HG03457 (cell line): ENCODE measurements around the gene TRIM34.
"Not testable (repeated sequence)": the region's sequence is repeated elsewhere in the genome, so short reads cannot be mapped to it uniquely, and the experiment has no call there.

Experiments
- ATAC-seq: cut with Tn5 transposase; IDR thresholded peaks from one replicate; pipeline ENCODE4 v1.9.1; 2021; ENCODE audit warnings: moderate number of reproducible peaks; ENCODE audit not compliant: unreplicated experiment

The TRIM34 gene

GRCh38 chr11:5624489-5625279, at the start of gene TRIM34:
Gene TRIM34 (plus strand): TSS chr11:5625001. CDS start chr11:5632332, 7,331 bp downstream.
- peak; percentile 97 for ATAC-seq

- no peak for ATAC-seq
Observed at GRCh38 chr11:5575152-5575551, 49.6 kb upstream of the TRIM34 start.

- no peak for ATAC-seq
Observed at GRCh38 chr11:5577101-5577500, 47.7 kb upstream of the TRIM34 start.

- ATAC-seq, result no peak
Observed at GRCh38 chr11:5580577-5580976, 44.2 kb upstream of the TRIM34 start, which contains the start of gene OR52B6. Gene OR52B6 (plus strand): TSS chr11:5580877. CDS start chr11:5580877, 0 bp downstream.

- no peak for ATAC-seq
Observed at GRCh38 chr11:5581014-5581413, 43.8 kb upstream of the TRIM34 start.

- not testable (repeated sequence) for ATAC-seq
Observed at GRCh38 chr11:5584458-5584857, 40.3 kb upstream of the TRIM34 start.

- ATAC-seq, result not testable (repeated sequence)
Observed at GRCh38 chr11:5589906-5590305, 34.9 kb upstream of the TRIM34 start.

GRCh38 chr11:5591613-5592012, 33.2 kb upstream of the TRIM34 start:
- ATAC-seq, result no peak

GRCh38 chr11:5592615-5593014, 32.2 kb upstream of the TRIM34 start:
- ATAC-seq, result no peak

- no peak for ATAC-seq
Observed at GRCh38 chr11:5593146-5593545, 31.7 kb upstream of the TRIM34 start.

- ATAC-seq, result no peak
Observed at GRCh38 chr11:5596607-5597201, 28.1 kb upstream of the TRIM34 start, which contains the start of gene TRIM6. Gene TRIM6 (plus strand): TSS chr11:5596637. CDS start chr11:5596898, 261 bp downstream.

- no peak for ATAC-seq
Observed at GRCh38 chr11:5597953-5598352, 26.8 kb upstream of the TRIM34 start.

GRCh38 chr11:5600374-5600851, 24.4 kb upstream of the TRIM34 start:
- ATAC-seq, result peak; percentile 80

- not testable (repeated sequence) for ATAC-seq
Observed at GRCh38 chr11:5602791-5603190, 22.0 kb upstream of the TRIM34 start.

- no peak for ATAC-seq
Observed at GRCh38 chr11:5603326-5603725, 21.5 kb upstream of the TRIM34 start.

- ATAC-seq, result no peak
Observed at GRCh38 chr11:5604896-5605295, 19.9 kb upstream of the TRIM34 start.

GRCh38 chr11:5605849-5606248, 19.0 kb upstream of the TRIM34 start:
- ATAC-seq, result no peak

GRCh38 chr11:5608808-5609207, 16.0 kb upstream of the TRIM34 start:
- no peak for ATAC-seq

- ATAC-seq, result no peak
Observed at GRCh38 chr11:5610446-5610845, 14.4 kb upstream of the TRIM34 start.

- ATAC-seq, result no peak
Observed at GRCh38 chr11:5611627-5612026, 13.2 kb upstream of the TRIM34 start.

GRCh38 chr11:5618807-5619206, 6.0 kb upstream of the TRIM34 start:
- ATAC-seq, result no peak
